Left ventricle myocardium inferior (tissue), 1 donor: ENCODE data around the gene HYDIN. TPM values are rescaled to one million over a fixed set of nuclear protein-coding genes. Genes with fewer than 3 reads are reported as not detected.
"Not testable (repeated sequence)": the region's sequence is repeated elsewhere in the genome, so short reads cannot be mapped to it uniquely, and the experiment has no call there.

Source experiments
- DNase-seq: peaks from one replicate; pipeline ENCODE4 v3.0.0-alpha.2; 2020
- H3K27ac ChIP-seq: fragments of 200-600 bp; replicated peaks from 2 replicates; pipeline ENCODE4 v1.8.0; 2021
- H3K27me3 ChIP-seq: fragments of 200-600 bp; 2 replicates; pipeline ENCODE4 v1.8.0; 2021; ENCODE audit warnings: low read depth
- H3K36me3 ChIP-seq: fragments of 200-600 bp; 2 replicates; pipeline ENCODE4 v1.8.0; 2021
- H3K4me1 ChIP-seq: fragments of 200-600 bp; 2 replicates; pipeline ENCODE4 v1.8.0; 2021
- H3K4me3 ChIP-seq: fragments of 200-600 bp; 2 replicates; pipeline ENCODE4 v1.8.0; 2021; ENCODE audit warnings: mild to moderate bottlenecking, moderate library complexity
- H3K9me3 ChIP-seq: fragments of 200-600 bp; replicated peaks from 2 replicates; pipeline ENCODE4 v1.8.0; 2021
- intact Hi-C: fragments of 100-400 bp; cut with micrococcal nuclease; formaldehyde crosslinking; loops from one replicate; pipeline ENCODE4 v1.11.0; 2022
- total RNA-seq: library from RNA; stranded (reverse); fragmentation: NEBNext Ultra II Directional; extraction: Animal tissue kit (Norgen Biotek cat#: 25700); gene quantifications from one replicate; pipeline ENCODE4 v1.2.1, GENCODE V29; 2021
- donor health status: DM: no; HTN: yes; CAD: no; lungs with severe emphysema.

Gene HYDIN
- total RNA-seq, 1 donor from 2014 or later: 1.6 TPM

- H3K27me3 ChIP-seq, H3K4me1 ChIP-seq, H3K36me3 ChIP-seq, DNase-seq, intact Hi-C loops, H3K27ac ChIP-seq, H3K4me3 ChIP-seq, H3K9me3 ChIP-seq: not testable (repeated sequence)
Observed at GRCh38 chr16:70933746-70934145, 296.8 kb downstream of the HYDIN start.

GRCh38 chr16:70930757-70931156 is 299.8 kb downstream of the HYDIN start:
- H3K4me1 ChIP-seq, intact Hi-C loops, H3K4me3 ChIP-seq, H3K36me3 ChIP-seq, H3K27ac ChIP-seq, H3K27me3 ChIP-seq, H3K9me3 ChIP-seq, DNase-seq: not testable (repeated sequence)

GRCh38 chr16:70922164-70922563 is 308.4 kb downstream of the HYDIN start:
- DNase-seq, H3K27ac ChIP-seq, H3K9me3 ChIP-seq, H3K27me3 ChIP-seq, intact Hi-C loops, H3K4me1 ChIP-seq, H3K4me3 ChIP-seq, H3K36me3 ChIP-seq: not testable (repeated sequence)

- H3K27ac ChIP-seq, H3K4me1 ChIP-seq, H3K27me3 ChIP-seq, H3K36me3 ChIP-seq, DNase-seq, intact Hi-C loops, H3K9me3 ChIP-seq, H3K4me3 ChIP-seq: not testable (repeated sequence)
Observed at GRCh38 chr16:70920661-70921060, 309.9 kb downstream of the HYDIN start.

- H3K4me3 ChIP-seq, H3K27ac ChIP-seq, H3K4me1 ChIP-seq, H3K27me3 ChIP-seq, H3K9me3 ChIP-seq, H3K36me3 ChIP-seq, DNase-seq, intact Hi-C loops: not testable (repeated sequence)
Observed at GRCh38 chr16:70888208-70888607, 342.3 kb downstream of the HYDIN start.

GRCh38 chr16:70884652-70885051 is 345.9 kb downstream of the HYDIN start:
- DNase-seq, H3K9me3 ChIP-seq, H3K27me3 ChIP-seq, H3K4me1 ChIP-seq, H3K27ac ChIP-seq, H3K36me3 ChIP-seq, H3K4me3 ChIP-seq, intact Hi-C loops: not testable (repeated sequence)

- H3K27ac ChIP-seq, H3K4me1 ChIP-seq, intact Hi-C loops, DNase-seq, H3K27me3 ChIP-seq, H3K4me3 ChIP-seq, H3K36me3 ChIP-seq, H3K9me3 ChIP-seq: not testable (repeated sequence)
Observed at GRCh38 chr16:70882311-70882710, 348.2 kb downstream of the HYDIN start.

GRCh38 chr16:70877895-70878294 is 352.6 kb downstream of the HYDIN start:
- intact Hi-C loops, H3K36me3 ChIP-seq, DNase-seq: not testable (repeated sequence)

GRCh38 chr16:70876442-70876841 is 354.1 kb downstream of the HYDIN start:
- DNase-seq, H3K4me1 ChIP-seq, intact Hi-C loops, H3K4me3 ChIP-seq, H3K27me3 ChIP-seq, H3K36me3 ChIP-seq, H3K27ac ChIP-seq, H3K9me3 ChIP-seq: not testable (repeated sequence)

More at GRCh38 chr16:70877895-70878294, 352.6 kb downstream of the HYDIN start:
- H3K4me1 ChIP-seq, H3K4me3 ChIP-seq, H3K27me3 ChIP-seq, H3K27ac ChIP-seq, H3K9me3 ChIP-seq: not testable (repeated sequence)

- H3K4me1 ChIP-seq, H3K9me3 ChIP-seq, H3K27me3 ChIP-seq, DNase-seq, H3K27ac ChIP-seq, H3K36me3 ChIP-seq, intact Hi-C loops, H3K4me3 ChIP-seq: not testable (repeated sequence)
Observed at GRCh38 chr16:70864698-70865097, 365.8 kb downstream of the HYDIN start.

- H3K27me3 ChIP-seq, H3K36me3 ChIP-seq, DNase-seq, H3K4me3 ChIP-seq, H3K9me3 ChIP-seq, H3K4me1 ChIP-seq, H3K27ac ChIP-seq, intact Hi-C loops: not testable (repeated sequence)
Observed at GRCh38 chr16:70861996-70862395, 368.5 kb downstream of the HYDIN start.

GRCh38 chr16:70851299-70851698 is 379.2 kb downstream of the HYDIN start:
- H3K27me3 ChIP-seq, H3K4me3 ChIP-seq, H3K4me1 ChIP-seq, H3K9me3 ChIP-seq, DNase-seq, H3K27ac ChIP-seq, H3K36me3 ChIP-seq, intact Hi-C loops: not testable (repeated sequence)

- H3K36me3 ChIP-seq, H3K4me3 ChIP-seq, H3K27ac ChIP-seq, H3K9me3 ChIP-seq, H3K27me3 ChIP-seq, H3K4me1 ChIP-seq, intact Hi-C loops, DNase-seq: not testable (repeated sequence)
Observed at GRCh38 chr16:70823498-70824118, 406.9 kb downstream of the HYDIN start.

GRCh38 chr16:70822734-70823133 is 407.8 kb downstream of the HYDIN start:
- H3K27ac ChIP-seq, H3K36me3 ChIP-seq, H3K4me1 ChIP-seq, H3K9me3 ChIP-seq, DNase-seq, H3K27me3 ChIP-seq, H3K4me3 ChIP-seq, intact Hi-C loops: not testable (repeated sequence)

GRCh38 chr16:70818088-70818487 is 412.4 kb downstream of the HYDIN start:
- intact Hi-C loops: not testable (repeated sequence)

More at GRCh38 chr16:70818088-70818487, 412.4 kb downstream of the HYDIN start:
- H3K4me1 ChIP-seq, H3K27me3 ChIP-seq, H3K9me3 ChIP-seq, DNase-seq, H3K36me3 ChIP-seq, H3K4me3 ChIP-seq, H3K27ac ChIP-seq: not testable (repeated sequence)
